ENCODE data around the gene FOXF2.

DNA sequence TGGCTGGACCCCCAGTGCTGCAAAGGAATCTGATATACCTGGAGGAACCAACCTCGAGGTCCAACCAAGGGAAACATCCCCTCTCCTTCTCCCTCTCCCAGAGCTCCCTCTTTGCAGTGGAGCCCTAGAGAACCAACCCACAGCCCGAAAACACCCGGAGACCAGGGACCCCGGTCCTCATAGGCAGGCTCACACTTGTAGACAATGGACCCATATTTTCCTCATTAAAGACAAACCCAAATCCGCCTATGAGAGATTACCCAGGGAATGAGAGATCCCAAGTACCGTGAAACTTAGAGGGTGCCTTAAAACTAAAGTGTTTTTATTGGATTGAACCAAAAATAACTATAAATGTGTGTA, 9.6 kb upstream of the FOXF2 start:
- TF ChIP-seq, protein P1, sequence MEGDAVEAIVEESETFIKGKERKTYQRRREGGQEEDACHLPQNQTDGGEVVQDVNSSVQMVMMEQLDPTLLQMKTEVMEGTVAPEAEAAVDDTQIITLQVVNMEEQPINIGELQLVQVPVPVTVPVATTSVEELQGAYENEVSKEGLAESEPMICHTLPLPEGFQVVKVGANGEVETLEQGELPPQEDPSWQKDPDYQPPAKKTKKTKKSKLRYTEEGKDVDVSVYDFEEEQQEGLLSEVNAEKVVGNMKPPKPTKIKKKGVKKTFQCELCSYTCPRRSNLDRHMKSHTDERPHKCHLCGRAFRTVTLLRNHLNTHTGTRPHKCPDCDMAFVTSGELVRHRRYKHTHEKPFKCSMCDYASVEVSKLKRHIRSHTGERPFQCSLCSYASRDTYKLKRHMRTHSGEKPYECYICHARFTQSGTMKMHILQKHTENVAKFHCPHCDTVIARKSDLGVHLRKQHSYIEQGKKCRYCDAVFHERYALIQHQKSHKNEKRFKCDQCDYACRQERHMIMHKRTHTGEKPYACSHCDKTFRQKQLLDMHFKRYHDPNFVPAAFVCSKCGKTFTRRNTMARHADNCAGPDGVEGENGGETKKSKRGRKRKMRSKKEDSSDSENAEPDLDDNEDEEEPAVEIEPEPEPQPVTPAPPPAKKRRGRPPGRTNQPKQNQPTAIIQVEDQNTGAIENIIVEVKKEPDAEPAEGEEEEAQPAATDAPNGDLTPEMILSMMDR (IDR thresholded peaks at IDR 0.05): no peak
- no peak for TF ChIP-seq POLR2A (IDR thresholded peaks at IDR 0.05)
